GOT3 (cell line): ENCODE measurements around the gene IFT43.

Source experiments
- DNase-seq: peaks from one replicate; lab custom pipeline; 2025; ENCODE audit warnings: mixed read lengths; lab: John Stamatoyannopoulos, UW

IFT43 gene

GRCh38 chr14:76081642-76082041 is 96.1 kb downstream of the IFT43 start:
- DNase-seq, result no peak

DNA sequence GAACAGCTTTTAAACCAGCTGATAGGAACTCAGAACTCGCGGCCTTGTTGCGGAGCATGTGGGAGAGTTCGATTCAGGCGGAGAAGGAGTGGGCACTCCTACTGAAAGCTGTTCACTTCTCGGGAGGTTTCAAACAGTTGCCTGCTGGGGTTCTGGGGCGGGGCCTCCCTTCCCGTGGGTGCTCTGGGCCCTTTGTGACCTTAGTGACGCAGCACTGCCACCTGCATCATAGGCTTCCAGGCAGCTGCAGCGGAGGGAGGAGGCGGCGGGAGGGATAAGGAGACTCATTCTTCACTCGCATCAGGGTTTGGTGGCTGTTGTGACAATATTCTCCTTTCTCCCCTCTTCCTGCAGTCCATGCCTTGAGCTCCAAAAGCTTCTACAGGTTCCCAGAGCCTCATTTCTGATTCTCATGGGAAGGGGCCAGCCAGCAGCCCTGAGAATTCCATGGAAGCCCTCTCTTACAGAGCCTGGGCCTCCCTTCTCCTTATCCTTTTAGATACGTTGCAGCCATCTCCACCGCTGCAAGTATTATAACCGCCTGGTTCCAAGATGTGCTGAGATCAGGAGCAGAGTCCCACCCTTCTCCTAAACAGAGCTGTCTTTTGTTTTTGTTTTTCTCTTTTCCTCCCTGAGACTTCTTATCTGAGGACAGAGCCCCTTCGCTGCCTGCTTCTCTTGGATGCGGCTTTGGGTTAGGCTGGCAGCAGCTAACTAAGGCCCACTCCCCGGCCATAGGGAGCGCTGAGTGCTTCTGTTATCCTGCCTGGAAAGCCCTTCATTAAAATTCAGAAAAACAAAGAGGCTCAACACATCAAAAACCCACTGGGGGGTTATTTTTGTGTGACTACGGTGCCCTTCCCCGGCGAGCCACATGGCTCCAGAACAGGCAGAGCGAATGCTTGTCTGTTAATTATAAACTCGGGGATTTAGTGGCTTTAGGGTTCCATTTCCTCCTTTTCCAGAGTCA is 98.5 kb downstream of the IFT43 start:
- no peak for DNase-seq

GRCh38 chr14:76085358-76085757 is 99.8 kb downstream of the IFT43 start:
- DNase-seq, result no peak

DNA sequence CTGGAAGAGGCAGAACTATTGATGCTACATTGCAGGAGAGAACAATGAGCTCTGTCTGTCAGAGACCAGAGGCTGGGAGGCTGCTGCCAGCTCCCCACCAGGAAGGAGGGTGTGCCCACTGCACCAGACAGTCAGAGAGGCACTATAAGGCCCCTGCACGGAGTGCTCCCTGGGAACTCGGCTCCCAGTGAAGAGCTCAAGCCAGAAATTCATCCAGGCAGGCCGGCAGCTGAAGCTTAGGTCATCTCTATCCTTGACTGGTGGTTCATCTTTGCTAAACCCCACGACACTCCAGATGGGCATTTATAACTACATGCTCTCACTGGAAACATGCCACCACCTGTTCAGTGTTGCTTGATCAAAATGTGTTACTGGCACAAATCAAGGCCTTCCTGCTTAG is 101.1 kb downstream of the IFT43 start:
- DNase-seq, result no peak

DNA sequence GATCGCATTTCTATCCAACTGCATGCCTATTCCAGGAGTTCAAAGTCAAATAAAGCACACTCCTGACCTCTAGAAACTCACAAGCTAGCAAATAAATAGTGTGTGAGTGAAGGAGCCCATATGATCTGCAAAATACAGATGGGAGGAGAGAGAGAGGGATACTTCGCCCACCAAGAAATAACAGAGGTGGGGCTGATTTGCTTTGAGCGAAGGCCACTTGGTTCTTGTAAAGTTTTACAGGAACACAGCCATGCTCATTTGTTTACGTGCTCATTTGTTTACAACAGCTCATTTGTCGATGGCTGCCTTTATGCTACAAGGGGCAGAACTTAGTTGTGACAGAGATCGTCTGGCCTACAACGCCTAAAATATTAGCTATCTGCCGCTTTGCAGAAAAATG is 102.8 kb downstream of the IFT43 start:
- no peak for DNase-seq

GRCh38 chr14:76088771-76089571 is 103.4 kb downstream of the IFT43 start:
- DNase-seq, result no peak

- no peak for DNase-seq
Measured at GRCh38 chr14:76089575-76089974, 104.0 kb downstream of the IFT43 start.

DNA sequence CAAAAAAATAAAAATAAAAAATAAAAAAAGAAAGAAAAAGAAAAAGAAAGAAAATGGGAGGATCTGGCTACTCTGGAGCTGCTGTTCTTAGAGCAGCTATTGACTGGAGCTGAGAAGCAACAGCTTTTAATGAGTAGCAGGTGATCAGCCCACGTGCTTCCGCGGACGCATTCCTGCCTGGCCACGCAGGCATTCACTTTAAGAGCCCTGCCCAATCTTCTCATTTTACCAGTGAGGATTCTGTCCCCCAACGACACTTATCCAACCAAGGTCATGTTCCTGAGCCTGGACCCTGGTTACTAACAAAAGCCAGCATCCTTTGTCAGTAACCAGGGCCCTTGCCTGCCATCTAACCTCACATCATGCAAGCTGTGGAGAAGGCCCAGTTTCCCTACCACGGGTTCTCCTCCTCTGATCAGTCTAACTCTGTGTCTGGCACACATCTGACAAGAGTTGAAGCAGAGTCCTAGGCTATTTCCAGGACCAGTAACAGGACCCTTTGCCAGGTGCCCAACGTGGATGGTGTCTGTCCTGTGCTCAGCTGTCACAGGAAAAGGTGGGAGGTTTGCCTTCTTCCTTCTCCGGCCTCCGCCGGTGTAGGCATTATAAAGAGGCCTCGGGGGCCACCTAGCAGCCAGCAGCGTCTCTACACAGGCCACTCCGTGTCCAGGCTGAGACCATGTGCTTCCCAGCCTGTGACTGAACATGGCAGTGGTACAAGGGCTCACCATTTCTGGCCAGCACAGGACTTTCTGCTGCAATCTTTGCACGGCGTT is 105.2 kb downstream of the IFT43 start:
- no peak for DNase-seq

DNA sequence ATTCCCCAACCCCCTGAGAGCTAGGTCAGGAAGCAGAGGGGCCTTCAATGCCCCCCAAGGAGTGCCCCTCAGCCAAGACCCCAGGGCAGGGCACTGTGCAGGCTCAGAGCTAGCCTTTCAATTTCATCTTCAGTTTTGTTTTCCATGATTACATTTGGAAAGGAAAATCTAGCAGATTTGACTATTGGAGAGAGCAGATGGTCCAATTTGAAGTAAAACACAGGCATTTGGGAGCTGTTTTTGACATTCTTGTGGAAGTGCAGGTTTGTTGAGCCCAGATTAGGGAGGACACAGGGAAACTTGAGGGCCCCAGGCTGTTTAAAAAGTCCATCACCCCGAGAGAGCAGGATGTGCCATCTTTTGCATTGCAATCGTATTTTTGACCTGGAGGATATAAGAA is 107.5 kb downstream of the IFT43 start:
- no peak for DNase-seq

- DNase-seq, result no peak
Measured at GRCh38 chr14:76096257-76096656, 110.7 kb downstream of the IFT43 start.

GRCh38 chr14:76097547-76097946 is 112.0 kb downstream of the IFT43 start:
- DNase-seq, result no peak

GRCh38 chr14:76098047-76098446 is 112.5 kb downstream of the IFT43 start:
- no peak for DNase-seq

DNA sequence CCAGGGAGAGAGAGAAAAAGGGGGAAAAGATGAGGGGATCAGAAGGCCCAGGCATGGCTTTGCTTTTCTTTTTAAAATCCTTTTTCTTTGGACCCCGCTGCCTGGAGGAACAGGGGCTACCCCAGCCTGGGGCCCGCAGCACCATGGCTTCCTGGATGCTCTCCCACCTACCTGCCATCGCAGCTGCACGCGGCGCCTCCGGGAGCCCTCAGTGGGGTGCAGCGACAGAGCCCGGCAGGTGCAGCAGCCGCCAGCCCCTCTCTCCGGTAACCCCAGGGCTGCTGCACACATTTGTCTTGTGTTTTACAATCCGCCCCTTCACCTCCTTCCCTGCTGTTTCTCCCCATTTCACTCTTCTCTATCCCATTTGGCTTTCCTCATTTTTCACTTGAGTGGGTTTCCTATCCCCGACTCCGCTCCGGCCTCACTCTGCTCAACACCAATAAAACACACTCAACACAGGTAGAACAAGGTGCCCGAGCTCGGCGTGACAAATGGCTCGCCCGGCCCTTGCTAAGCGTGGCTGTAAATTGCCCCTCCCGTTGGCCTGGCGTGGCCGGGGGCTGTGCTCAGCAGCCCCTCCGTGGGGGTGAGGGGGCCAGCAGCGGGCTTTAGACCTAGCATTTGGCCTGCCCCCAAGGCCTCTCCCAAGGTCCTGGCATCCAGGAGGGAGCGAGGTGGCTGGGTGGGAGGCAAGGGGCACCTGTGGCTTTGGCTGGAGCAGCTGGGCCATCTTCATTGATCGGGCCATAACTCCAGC is 113.5 kb downstream of the IFT43 start:
- DNase-seq, result no peak

DNA sequence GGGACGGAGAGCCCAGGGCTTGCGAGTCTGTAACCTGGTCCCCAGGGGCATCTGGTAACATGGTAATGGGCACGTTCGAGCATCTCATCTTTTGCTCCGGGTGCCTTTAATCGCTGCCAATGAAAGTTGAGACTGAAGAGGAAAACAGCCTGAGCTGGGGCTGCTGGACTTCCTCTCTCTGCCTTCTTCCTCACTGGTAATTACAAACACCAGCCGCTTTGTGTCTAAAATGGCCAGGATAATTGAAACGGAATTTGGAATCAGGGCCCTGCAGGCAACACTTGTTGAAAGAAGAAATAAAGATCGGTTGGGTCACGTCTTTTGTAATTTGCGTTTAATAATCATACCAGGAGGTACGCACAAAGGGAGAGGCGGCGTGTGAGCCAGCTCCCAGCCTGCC is 114.7 kb downstream of the IFT43 start:
- DNase-seq, result no peak

DNA sequence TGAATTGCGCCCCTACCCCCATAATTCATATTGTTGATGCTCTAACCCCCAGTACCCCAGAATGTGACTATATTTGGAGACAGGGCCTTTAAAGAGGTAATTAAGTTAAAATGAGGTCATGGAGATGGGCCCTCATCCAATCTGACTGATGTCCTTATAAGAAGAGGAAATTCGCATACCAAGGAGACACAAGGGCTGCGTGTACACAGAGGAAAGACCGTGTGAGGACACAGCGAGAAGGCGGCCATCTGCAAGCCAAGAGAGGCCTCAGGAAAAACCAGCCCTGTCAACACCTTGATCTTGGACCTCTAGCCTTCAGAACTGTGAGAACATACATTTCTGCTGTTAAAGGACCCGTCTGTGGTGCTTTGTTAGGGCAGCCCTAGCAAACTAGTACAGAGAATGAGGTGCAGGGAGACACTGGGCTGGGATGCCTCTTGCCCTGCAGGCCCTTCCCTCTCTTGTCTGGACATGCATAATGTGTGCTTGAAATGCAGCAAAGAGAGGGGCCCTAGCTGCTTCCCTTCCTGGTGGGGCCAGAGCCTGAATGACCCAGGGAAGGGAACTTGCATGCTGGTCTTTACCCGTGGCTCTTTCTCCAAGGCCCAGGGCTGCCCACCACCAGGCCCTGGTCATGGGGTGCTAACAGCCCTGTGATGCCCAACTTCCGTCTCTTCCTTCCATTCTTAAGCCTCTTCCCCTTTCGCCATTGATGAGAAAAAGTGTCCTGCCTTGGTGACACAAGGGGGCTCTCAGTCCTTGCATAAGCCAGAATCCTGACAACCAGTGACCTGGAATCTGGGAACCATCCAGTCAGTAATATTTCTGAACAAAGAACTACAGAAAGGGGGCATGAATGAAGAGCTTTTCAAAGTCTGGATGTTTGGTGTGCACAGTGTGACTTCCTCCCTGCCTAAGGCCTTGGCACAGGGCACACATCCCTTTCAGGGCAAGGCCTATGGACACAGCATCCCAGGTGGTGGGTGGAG is 116.1 kb downstream of the IFT43 start:
- DNase-seq, result no peak

- no peak for DNase-seq
Measured at GRCh38 chr14:76104802-76105355, 119.3 kb downstream of the IFT43 start.

- DNase-seq, result no peak
Measured at GRCh38 chr14:76106188-76106587, 120.6 kb downstream of the IFT43 start.

DNA sequence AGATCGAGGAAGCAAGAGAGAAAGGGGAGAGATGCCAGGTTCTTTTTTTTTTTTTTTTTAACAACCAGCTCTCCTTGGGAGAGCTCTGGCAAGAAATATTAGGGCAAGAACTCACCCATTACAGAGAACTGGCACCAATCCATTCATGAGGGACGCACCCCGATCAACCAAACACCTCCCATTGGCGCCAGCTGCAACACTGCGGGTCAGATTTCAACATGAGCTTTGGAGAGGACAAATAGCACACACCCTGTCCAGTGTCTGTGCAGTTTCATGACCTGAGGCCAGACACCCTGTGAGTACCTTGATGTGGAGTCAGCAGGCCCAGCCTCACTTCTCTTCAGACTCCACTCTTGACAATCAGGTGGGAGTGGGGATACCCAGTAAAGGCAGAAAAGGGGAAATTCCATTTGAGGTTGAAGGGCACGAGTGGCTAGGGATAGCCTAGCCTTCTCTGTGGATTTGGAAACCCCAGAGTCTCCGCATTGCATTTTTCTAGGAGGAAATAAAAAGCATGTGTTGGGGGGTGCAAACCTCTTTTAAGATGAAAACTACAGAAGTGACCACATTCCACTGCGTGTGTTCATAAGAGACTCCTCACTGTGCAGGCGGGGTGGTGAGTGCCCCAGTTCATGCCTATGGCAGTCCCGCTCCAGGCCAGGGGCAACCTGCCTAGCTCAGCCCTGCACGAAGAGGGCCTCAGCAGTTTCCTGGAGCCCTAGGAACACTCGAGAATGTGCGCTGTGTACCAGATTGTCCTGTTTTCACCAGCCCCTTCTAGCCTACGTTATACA is 123.7 kb downstream of the IFT43 start:
- no peak for DNase-seq
